A673 (cell line): ENCODE measurements around the gene APBB3. TPM values are rescaled to one million over a fixed set of nuclear protein-coding genes. Genes with fewer than 3 reads are reported as not detected.

Experiments used
- BruUV-seq: library from RNA; stranded (reverse); fragments of 400-500 nt; replicated peaks from 2 replicates; lab custom pipeline; 2021; lab: Mats Ljungman, UMichigan
- CTCF ChIA-PET: fragments of 300-600 bp; sonication (Branson Sonifier 250); formaldehyde crosslinking; loops from one replicate; lab custom pipeline; 2022; ENCODE audit warnings: antibody characterized with exemption; lab: Charles Lee
- POLR2A ChIA-PET: fragments of 300-600 bp; sonication (Branson Sonifier 250); formaldehyde crosslinking; loops from one replicate; lab custom pipeline; 2022; ENCODE audit warnings: antibody characterized with exemption; ENCODE audit not compliant: low non-redundant PET; lab: Charles Lee
- DNase-seq: peaks from one replicate; pipeline ENCODE4 v3.0.0-alpha.2; 2015; ENCODE audit warnings: low spot score
- H3K27ac ChIP-seq: fragments of 200-600 bp; sonication (generic); 2 replicates; pipeline ENCODE4 v1.5.1; 2016; ENCODE audit warnings: mixed run types, low read depth, mild to moderate bottlenecking, mixed read lengths, antibody characterized with exemption, low read length; ENCODE audit not compliant: poor library complexity, severe bottlenecking
- H3K27me3 ChIP-seq: fragments of 200-600 bp; sonication (generic); replicated peaks from 2 replicates; pipeline ENCODE4 v1.6.1; 2017; ENCODE audit warnings: mixed run types, low read depth, mild to moderate bottlenecking, mixed read lengths, antibody characterized with exemption, low read length; ENCODE audit not compliant: insufficient read depth, poor library complexity
- H3K36me3 ChIP-seq: fragments of 200-600 bp; sonication (generic); 2 replicates; pipeline ENCODE4 v1.6.1; 2016; ENCODE audit warnings: mixed run types, mild to moderate bottlenecking, mixed read lengths, antibody characterized with exemption, low read length; ENCODE audit not compliant: insufficient read depth, poor library complexity, severe bottlenecking
- H3K4me1 ChIP-seq: fragments of 200-600 bp; sonication (generic); 2 replicates; pipeline ENCODE4 v1.6.1; 2017; ENCODE audit warnings: mixed run types, mild to moderate bottlenecking, mixed read lengths, antibody characterized with exemption, low read length; ENCODE audit not compliant: insufficient read depth, poor library complexity, severe bottlenecking
- H3K4me3 ChIP-seq: fragments of 200-600 bp; sonication (generic); 2 replicates; pipeline ENCODE4 v1.5.1; 2016; ENCODE audit warnings: low read depth, mixed run types, mild to moderate bottlenecking, mixed read lengths, low read length; ENCODE audit not compliant: poor library complexity, severe bottlenecking
- H3K9me3 ChIP-seq: fragments of 200-600 bp; sonication (generic); 2 replicates; pipeline ENCODE4 v1.6.1; 2016; ENCODE audit warnings: mixed run types, low read depth, mild to moderate bottlenecking, mixed read lengths, antibody characterized with exemption, low read length; ENCODE audit not compliant: poor library complexity, severe bottlenecking
- CTCF ChIP-seq: fragments of 300-800, 200-600 bp; sonication (generic); conservative IDR thresholded peaks from 2 replicates; pipeline ENCODE4 v1.5.1; 2017; ENCODE audit warnings: low read depth, mild to moderate bottlenecking, antibody characterized with exemption, low read length, moderate library complexity, mixed read lengths
- EZH2 ChIP-seq: fragments of 200-600 bp; sonication (generic); IDR thresholded peaks from 2 replicates; pipeline ENCODE4 v1.6.1; 2017; ENCODE audit warnings: borderline replicate concordance, low read depth, mild to moderate bottlenecking, mixed read lengths, antibody characterized with exemption, low read length; ENCODE audit not compliant: poor library complexity, severe bottlenecking
- intact Hi-C: fragments of 100-400 bp; cut with micrococcal nuclease; formaldehyde crosslinking; loops from one replicate; pipeline ENCODE4 v1.10.0; 2022; ENCODE audit not compliant: unreplicated experiment
- total RNA-seq: library from RNA; stranded (reverse); gene quantifications from 2 replicates; pipeline ENCODE4 v1.2.3, GENCODE V29; 2021

Gene APBB3
- total RNA-seq, 1 experiment from 2014 or later, result 27.8 TPM

- Histone ChIP-seq H3K36me3 (peaks cover 38% of the 10 kb centered on the region), H3K4me1 (peaks cover 14% of the 10 kb centered on the region), H3K9me3 (no peaks in the 10 kb centered on the region), H3K27ac (no peak overlapping the region), H3K4me3 (no peak overlapping the region), H3K27me3 (no peaks in the 10 kb centered on the region)
- intact Hi-C loops, result loop anchor here (10.0 kb wide), 1 partner anchor 160 kb away; no protein-coding TSS in a partner anchor
- BruUV-seq, result no TSS peak
- DNase-seq, result no peak
- POLR2A ChIA-PET, result no interaction called here
- CTCF ChIA-PET, result no interaction called here
- TF ChIP-seq EZH2 (no peak), CTCF (no peak)
Measured at GRCh38 chr5:140554454-140554853, 9.9 kb downstream of the APBB3 start.

GRCh38 chr5:140553657-140554056, 10.7 kb downstream of the APBB3 start:
- ChIA-PET POLR2A (no interaction called here), CTCF (no interaction called here)
- H3K9me3 ChIP-seq, result no peaks in the 10 kb centered on the region
- BruUV-seq, result no TSS peak
- H3K27me3 ChIP-seq, result no peaks in the 10 kb centered on the region
- TF ChIP-seq EZH2, result no peak
- no peak for TF ChIP-seq CTCF
- intact Hi-C loops, result loop anchor here (10.0 kb wide), 1 partner anchor 161 kb away; no protein-coding TSS in a partner anchor
- H3K4me1 ChIP-seq, result peaks cover 14% of the 10 kb centered on the region
- H3K36me3 ChIP-seq, result peaks cover 40% of the 10 kb centered on the region
- no peak overlapping the region for H3K4me3 ChIP-seq
- no peak for DNase-seq
- H3K27ac ChIP-seq, result no peak overlapping the region

- intact Hi-C loops, result loop anchor here (10.0 kb wide), 1 partner anchor 163 kb away; no protein-coding TSS in a partner anchor
- H3K36me3 ChIP-seq, result peaks cover 40% of the 10 kb centered on the region
- no peaks in the 10 kb centered on the region for H3K9me3 ChIP-seq
- peaks cover 20% of the 10 kb centered on the region for H3K4me1 ChIP-seq
- DNase-seq, result no peak
- ChIA-PET POLR2A (no interaction called here), CTCF (no interaction called here)
- no TSS peak for BruUV-seq
- TF ChIP-seq CTCF (no peak), EZH2 (no peak)
- no peak overlapping the region for H3K27ac ChIP-seq
- no peaks in the 10 kb centered on the region for H3K27me3 ChIP-seq
- H3K4me3 ChIP-seq, result no peak overlapping the region
Measured at GRCh38 chr5:140551872-140552271, 12.5 kb downstream of the APBB3 start.
